Measurements from ENCODE around the gene DCXR. TPM values are rescaled to one million over a fixed set of nuclear protein-coding genes. Genes with fewer than 3 reads are reported as not detected.
"Not testable (repeated sequence)": the region's sequence is repeated elsewhere in the genome, so short reads cannot be mapped to it uniquely, and the experiment has no call there.

The DCXR gene
- total RNA-seq, 8 experiments from 2014 or later: 55.7 to 94.5 (median 80.7) TPM

DNA sequence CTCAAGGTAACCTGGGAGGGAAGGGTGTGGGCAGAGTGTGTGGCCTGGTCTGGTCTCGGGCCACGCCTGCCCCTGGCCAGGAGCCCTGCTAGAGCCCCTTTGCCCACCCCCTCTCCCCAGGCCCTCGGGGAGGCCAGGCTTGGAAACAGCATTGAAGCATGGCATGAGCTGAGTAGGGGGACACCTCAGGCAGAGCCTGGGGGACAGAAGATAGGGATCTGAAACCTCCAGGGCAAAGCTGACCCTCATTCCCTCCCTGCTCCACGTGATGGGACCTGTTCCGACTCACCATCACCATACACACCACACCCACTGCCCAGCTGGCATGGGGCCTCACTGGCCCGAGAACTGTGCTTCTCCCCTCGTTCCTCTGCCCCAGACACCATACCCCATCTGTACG is 11.6 kb upstream of the DCXR start:
- 20 to 40% methylated on average over 1 of the region's 8 CpGs; no CpG with 5 or more reads in 8 of the 10 experiments for WGBS, 10 experiments
- no peak for ATAC-seq (replicated peaks in 6 of 8)
- no peak overlapping the region for H3K27ac ChIP-seq
- in situ Hi-C loops (cut with MboI; ENCODE audit: low pct_unique_long_range_greater_than_20kb in 2 of 9, low sequenced_read_pairs in 9 of 9, unreplicated experiment in 9 of 9): loop anchor here in 4 of 9 experiments (25.0 kb wide), 2 partner anchors 88 to 113 kb away; no protein-coding TSS in a partner anchor
- peaks cover 7 to 12% of the 10 kb centered on the region in 2 donors for H3K4me1 ChIP-seq (replicated peaks in 1 of 2)
- H3K4me3 ChIP-seq: no peak overlapping the region

DNA sequence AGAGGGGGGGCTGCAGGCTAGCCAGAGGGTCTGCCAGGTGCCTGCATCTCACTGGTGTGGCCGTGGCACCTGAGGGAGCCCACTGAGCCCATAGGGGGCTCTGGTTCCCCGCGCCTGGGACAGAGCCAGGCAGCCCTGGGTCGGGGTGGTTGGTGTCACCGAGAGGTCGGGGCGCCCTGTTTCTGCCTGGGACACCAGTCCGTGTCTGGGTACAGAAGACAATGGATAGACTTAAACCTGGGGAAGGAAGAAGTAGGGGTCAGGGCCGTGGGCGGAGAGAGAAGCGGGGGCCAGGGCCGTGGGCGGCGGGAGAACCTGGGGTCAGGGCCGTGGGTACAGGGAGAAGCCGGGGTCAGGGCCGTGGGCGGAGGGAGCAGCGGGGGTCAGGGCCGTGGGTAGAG is 11.1 kb upstream of the DCXR start:
- WGBS, 10 experiments: 100% methylated on average over 4 of the region's 20 CpGs; no CpG with 5 or more reads in 9 of the 10 experiments
- Histone ChIP-seq H3K4me3 (no peak overlapping the region), H3K4me1 (replicated peaks in 1 of 2) (peaks cover 7 to 12% of the 10 kb centered on the region in 2 donors), H3K27ac (no peak overlapping the region)
- in situ Hi-C loops (cut with MboI; ENCODE audit: low pct_unique_long_range_greater_than_20kb in 2 of 9, low sequenced_read_pairs in 9 of 9, unreplicated experiment in 9 of 9): loop anchor here in 4 of 9 experiments (25.0 kb wide), 2 partner anchors 89 to 114 kb away; no protein-coding TSS in a partner anchor
- ATAC-seq (replicated peaks in 6 of 8): no peak

- in situ Hi-C loops (cut with MboI; ENCODE audit: low pct_unique_long_range_greater_than_20kb in 2 of 9, low sequenced_read_pairs in 9 of 9, unreplicated experiment in 9 of 9): loop anchor here in 4 of 9 experiments (25.0 kb wide), 2 partner anchors 89 to 114 kb away; no protein-coding TSS in a partner anchor
- no peak for ATAC-seq (replicated peaks in 6 of 8)
- WGBS, 10 experiments: 53 to 100% (median 81%) methylated on average over 1 to 6 of the region's 25 CpGs; no CpG with 5 or more reads in 3 of the 10 experiments
- H3K4me3 ChIP-seq: no peak overlapping the region
- peaks cover 6 to 10% of the 10 kb centered on the region in 2 donors for H3K4me1 ChIP-seq (replicated peaks in 1 of 2)
- H3K27ac ChIP-seq: no peak overlapping the region
Observed at GRCh38 chr17:82047914-82048570, 10.5 kb upstream of the DCXR start.

- Histone ChIP-seq H3K27ac (no peak overlapping the region), H3K4me1 (replicated peaks in 1 of 2) (peaks cover 0 to 6% of the 10 kb centered on the region in 2 donors), H3K4me3 (no peak overlapping the region)
- ATAC-seq (replicated peaks in 6 of 8): no peak
- 87 to 100% (median 94%) methylated on average over 5 to 12 of the region's 24 CpGs; no CpG with 5 or more reads in 6 of the 10 experiments for WGBS, 10 experiments
- in situ Hi-C loops (cut with MboI; ENCODE audit: low pct_unique_long_range_greater_than_20kb in 2 of 9, low sequenced_read_pairs in 9 of 9, unreplicated experiment in 9 of 9): loop anchor here in 4 of 9 experiments (25.0 kb wide), 2 partner anchors 90 to 115 kb away; no protein-coding TSS in a partner anchor
Observed at GRCh38 chr17:82047379-82047778, 9.9 kb upstream of the DCXR start.

GRCh38 chr17:82046903-82047302 is 9.4 kb upstream of the DCXR start:
- ATAC-seq (replicated peaks in 6 of 8): no peak

GRCh38 chr17:82045936-82046484 is 8.5 kb upstream of the DCXR start:
- in situ Hi-C loops (cut with MboI; ENCODE audit: low pct_unique_long_range_greater_than_20kb in 2 of 9, low sequenced_read_pairs in 9 of 9, unreplicated experiment in 9 of 9): loop anchor here in 4 of 9 experiments (25.0 kb wide), 2 partner anchors 91 to 116 kb away; no protein-coding TSS in a partner anchor

More at GRCh38 chr17:82046903-82047302, 9.4 kb upstream of the DCXR start:
- Histone ChIP-seq H3K4me1 (replicated peaks in 1 of 2) (peaks cover 0 to 6% of the 10 kb centered on the region in 2 donors), H3K27ac (no peak overlapping the region), H3K4me3 (no peak overlapping the region)
- in situ Hi-C loops (cut with MboI; ENCODE audit: low pct_unique_long_range_greater_than_20kb in 2 of 9, low sequenced_read_pairs in 9 of 9, unreplicated experiment in 9 of 9): loop anchor here in 4 of 9 experiments (25.0 kb wide), 2 partner anchors 90 to 115 kb away; no protein-coding TSS in a partner anchor
- 70 to 96% (median 89%) methylated on average over 5 to 15 of the region's 21 CpGs; no CpG with 5 or more reads in 4 of the 10 experiments for WGBS, 10 experiments

DNA sequence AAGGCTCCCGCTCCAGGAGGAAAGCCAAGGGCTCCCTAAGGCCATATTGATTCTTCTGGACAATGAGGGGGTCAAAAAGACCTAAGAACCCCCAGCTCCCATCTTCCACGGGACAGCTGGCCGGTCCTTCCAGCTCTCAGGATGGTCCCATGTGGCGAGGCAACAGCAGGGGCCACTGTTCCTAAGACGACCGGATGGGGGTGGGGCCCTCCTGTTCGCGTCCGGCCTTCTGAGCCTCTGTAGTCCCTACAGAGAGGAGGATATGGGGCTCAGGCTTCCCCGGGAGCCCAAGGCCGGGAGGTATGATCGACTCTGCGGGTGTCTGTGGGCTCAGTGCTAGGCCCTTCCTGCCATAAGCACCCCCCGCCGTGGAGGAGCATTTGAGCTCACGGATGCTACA is 6.0 kb upstream of the DCXR start:
- in situ Hi-C loops (cut with MboI; ENCODE audit: low pct_unique_long_range_greater_than_20kb in 2 of 9, low sequenced_read_pairs in 9 of 9, unreplicated experiment in 9 of 9): loop anchor here in 4 of 9 experiments (25.0 kb wide), 2 partner anchors 94 to 119 kb away; no protein-coding TSS in a partner anchor
- Histone ChIP-seq H3K27ac (no peak overlapping the region), H3K4me3 (no peak overlapping the region), H3K4me1 (replicated peaks in 1 of 2) (no peaks in the 10 kb centered on the region)
- WGBS, 10 experiments: 66 to 89% (median 70%) methylated on average over 5 to 12 of the region's 16 CpGs; no CpG with 5 or more reads in 6 of the 10 experiments
- peak in 1 of 8 experiments; percentile 13 for ATAC-seq (replicated peaks in 6 of 8)

More at GRCh38 chr17:82045936-82046484, 8.5 kb upstream of the DCXR start:
- WGBS, 10 experiments: 33 to 96% (median 89%) methylated on average over 2 to 6 of the region's 14 CpGs; no CpG with 5 or more reads in 3 of the 10 experiments
- Histone ChIP-seq H3K4me1 (replicated peaks in 1 of 2) (peaks cover 0 to 6% of the 10 kb centered on the region in 2 donors), H3K4me3 (no peak overlapping the region), H3K27ac (no peak overlapping the region)
- peak in 2 of 8 experiments; percentile 16 to 53 for ATAC-seq (replicated peaks in 6 of 8)

- in situ Hi-C loops (cut with MboI; ENCODE audit: low pct_unique_long_range_greater_than_20kb in 2 of 9, low sequenced_read_pairs in 9 of 9, unreplicated experiment in 9 of 9): loop anchor here in 4 of 9 experiments (25.0 kb wide), 2 partner anchors 95 to 120 kb away; no protein-coding TSS in a partner anchor
- Histone ChIP-seq H3K27ac (no peak overlapping the region), H3K4me1 (replicated peaks in 1 of 2) (no peaks in the 10 kb centered on the region), H3K4me3 (no peak overlapping the region)
- 23 to 100% (median 24%) methylated on average over 1 to 4 of the region's 9 CpGs; no CpG with 5 or more reads in 7 of the 10 experiments for WGBS, 10 experiments
- ATAC-seq (replicated peaks in 6 of 8): peak in 4 of 8 experiments; percentile 6 to 21 (median 14)
Observed at GRCh38 chr17:82042649-82043048, 5.2 kb upstream of the DCXR start.

DNA sequence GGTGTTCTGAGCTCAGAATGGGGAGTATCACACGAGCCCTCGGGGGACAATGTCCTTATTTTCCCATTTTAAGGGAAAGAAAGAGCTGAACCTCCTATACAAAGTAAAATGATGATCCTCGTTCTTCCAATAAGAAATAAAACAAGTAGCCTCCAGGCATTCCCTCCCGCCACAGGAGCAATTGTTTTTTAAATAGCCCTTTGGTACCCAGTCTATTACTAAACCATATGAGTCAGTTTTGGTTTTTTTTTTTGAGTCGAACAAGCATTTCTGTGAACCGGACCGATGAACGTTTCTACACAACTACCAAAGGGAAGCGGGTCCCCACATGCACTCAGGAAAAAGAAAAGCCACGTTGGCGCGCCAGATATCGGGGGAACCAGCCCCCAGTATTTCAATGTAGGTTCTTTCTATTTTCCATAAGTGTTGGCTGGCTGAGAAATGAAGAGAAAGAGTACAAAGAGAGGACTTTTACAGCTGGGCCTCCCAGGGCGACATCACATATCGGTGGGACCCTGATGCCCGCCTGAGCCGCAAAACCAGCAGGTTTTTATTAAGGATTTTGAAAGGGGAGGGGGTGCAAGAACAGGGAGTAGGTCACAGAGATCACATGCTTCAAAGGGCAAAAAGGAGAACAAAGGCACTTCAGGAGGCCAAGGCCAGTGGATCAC is 3.8 kb upstream of the DCXR start:
- Histone ChIP-seq H3K4me1 (replicated peaks in 1 of 2) (peaks cover 4% of the 10 kb centered on the region in 2 donors), H3K4me3 (no peak overlapping the region), H3K27ac (no peak overlapping the region)
- no peak for ATAC-seq (replicated peaks in 6 of 8)
- in situ Hi-C loops (cut with MboI; ENCODE audit: low pct_unique_long_range_greater_than_20kb in 2 of 9, low sequenced_read_pairs in 9 of 9, unreplicated experiment in 9 of 9): loop anchor here in 4 of 9 experiments (25.0 kb wide), 2 partner anchors 96 to 121 kb away; no protein-coding TSS in a partner anchor
- WGBS, 10 experiments: 4 to 91% (median 68%) methylated on average over 3 to 16 of the region's 17 CpGs

- H3K27ac ChIP-seq: no peak overlapping the region
- WGBS, 10 experiments: 80 to 100% (median 93%) methylated on average over 1 to 4 of the region's 8 CpGs; no CpG with 5 or more reads in 6 of the 10 experiments
- in situ Hi-C loops (cut with MboI; ENCODE audit: low pct_unique_long_range_greater_than_20kb in 2 of 9, low sequenced_read_pairs in 9 of 9, unreplicated experiment in 9 of 9): loop anchor here in 5 of 9 experiments (10.0 to 25.0 kb wide), 3 partner anchors 98 to 123 kb away; no protein-coding TSS in a partner anchor
Observed at GRCh38 chr17:82039695-82040299, 2.3 kb upstream of the DCXR start.

GRCh38 chr17:82038796-82039409 is 1.4 kb upstream of the DCXR start:
- H3K4me1 ChIP-seq (replicated peaks in 1 of 2): peaks cover 6 to 12% of the 10 kb centered on the region in 2 donors
- not testable (repeated sequence) for H3K27ac ChIP-seq; H3K4me3 ChIP-seq; ATAC-seq (replicated peaks in 6 of 8)
- WGBS, 10 experiments: 83 to 100% (median 95%) methylated on average over 2 to 10 of the region's 16 CpGs; no CpG with 5 or more reads in 3 of the 10 experiments
- in situ Hi-C loops (cut with MboI; ENCODE audit: low pct_unique_long_range_greater_than_20kb in 2 of 9, low sequenced_read_pairs in 9 of 9, unreplicated experiment in 9 of 9): loop anchor here in 5 of 9 experiments (10.0 to 25.0 kb wide), 3 partner anchors 98 to 123 kb away; no protein-coding TSS in a partner anchor

More at GRCh38 chr17:82039695-82040299, 2.3 kb upstream of the DCXR start:
- peaks cover 6% of the 10 kb centered on the region in 2 donors for H3K4me1 ChIP-seq (replicated peaks in 1 of 2)
- ATAC-seq (replicated peaks in 6 of 8): no peak
- H3K4me3 ChIP-seq: no peak overlapping the region
